Activated effector memory CD4-positive, alpha-beta T cell treated with anti-CD3 and anti-CD28 coated beads, Interleukin-2, amount 50 U/mL, for 16 hours (primary cell): Measurements from ENCODE around the gene FAM3B.
A peak's percentile ranks its signal among the peaks of the same experiment; 100 is the strongest.

ENCODE experiments used
- DNase-seq: peaks from one replicate; pipeline ENCODE4 v3.0.0-alpha.2; 2020

The FAM3B gene

GRCh38 chr21:41369105-41369919, 52.7 kb downstream of the FAM3B start:
- DNase-seq, result peak; percentile 75

DNA sequence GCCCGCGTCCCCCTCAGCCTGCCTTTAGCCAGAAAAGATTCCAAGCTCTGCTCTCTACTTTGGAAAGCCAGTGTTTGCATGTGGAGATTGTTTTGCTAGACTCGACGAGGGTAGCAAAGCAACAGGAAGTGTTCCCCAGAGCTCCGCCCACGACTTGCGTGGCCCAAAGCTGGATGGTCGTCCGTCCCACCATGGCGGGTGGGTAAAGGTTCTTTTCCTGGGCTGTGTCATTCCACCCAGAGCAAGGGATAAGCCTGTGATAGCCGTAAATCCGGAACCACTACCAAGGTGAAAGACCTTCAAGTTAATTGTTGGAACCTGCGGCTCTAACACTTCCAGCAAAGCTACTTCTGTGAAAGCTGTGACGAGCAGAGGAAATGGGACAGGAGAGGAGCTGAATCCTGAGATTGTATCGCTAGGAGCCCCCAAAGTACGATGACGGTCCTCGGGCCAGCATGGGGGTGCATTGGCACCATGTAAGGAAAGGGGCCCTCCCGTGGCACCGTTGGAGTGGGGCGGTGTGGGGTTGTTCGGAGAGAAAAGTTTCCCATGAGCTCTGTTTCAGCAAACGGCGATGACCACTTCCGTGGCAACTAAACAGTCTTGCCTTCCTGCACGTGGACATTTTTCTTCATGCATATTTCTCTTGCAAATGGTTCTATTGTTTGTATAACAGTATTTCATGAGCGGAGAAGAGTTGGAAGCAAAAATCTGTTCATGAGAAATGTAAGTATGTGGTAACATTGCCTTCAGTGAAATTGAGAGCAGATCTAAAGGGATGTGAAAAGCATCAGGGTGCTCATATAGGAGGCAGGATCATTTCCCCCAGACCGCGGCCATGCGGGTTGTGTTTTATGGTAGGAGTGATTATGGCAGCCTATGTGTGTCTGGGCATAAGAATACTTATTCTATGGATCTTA, 53.6 kb downstream of the FAM3B start:
- no peak for DNase-seq

DNA sequence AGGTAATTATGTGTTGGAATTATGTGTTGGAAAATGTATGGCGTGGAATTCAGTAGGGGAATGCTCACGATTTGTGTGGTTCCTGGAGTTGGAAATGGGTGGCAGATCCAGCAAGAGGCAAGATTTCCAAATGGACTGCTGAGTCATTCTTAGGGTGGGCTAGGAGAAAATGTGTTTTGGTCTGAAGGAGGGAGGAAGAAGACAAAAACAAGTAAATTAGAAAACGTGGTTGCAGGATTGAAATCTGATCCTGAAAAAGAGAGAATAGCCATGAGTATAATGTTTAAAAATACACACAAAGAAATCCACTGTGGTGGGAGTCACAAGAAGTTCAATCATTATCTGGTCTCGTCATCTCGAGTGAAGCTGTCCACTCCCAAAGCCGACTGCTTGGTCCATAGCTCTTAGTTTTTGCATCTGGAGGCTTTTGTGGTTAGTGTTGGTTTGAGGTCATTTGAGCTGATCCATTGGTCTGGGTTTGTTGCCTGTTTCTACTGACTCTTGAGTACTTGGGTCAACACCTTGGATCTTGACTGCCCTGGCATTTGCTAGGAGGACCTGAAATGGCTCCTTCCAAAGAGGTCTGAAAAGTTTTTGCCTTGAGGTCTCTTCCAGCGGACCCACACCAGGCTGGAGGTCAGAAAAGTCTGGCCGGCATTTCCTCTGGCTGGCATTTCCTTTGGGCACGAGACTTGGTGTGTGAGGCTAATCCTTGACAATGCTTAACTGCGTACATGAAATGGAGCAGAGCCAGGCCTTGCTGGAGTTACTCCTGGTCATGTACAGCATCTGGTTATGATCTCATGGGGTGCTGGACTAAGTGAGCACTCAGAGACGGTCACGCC, 54.5 kb downstream of the FAM3B start:
- no peak for DNase-seq

DNA sequence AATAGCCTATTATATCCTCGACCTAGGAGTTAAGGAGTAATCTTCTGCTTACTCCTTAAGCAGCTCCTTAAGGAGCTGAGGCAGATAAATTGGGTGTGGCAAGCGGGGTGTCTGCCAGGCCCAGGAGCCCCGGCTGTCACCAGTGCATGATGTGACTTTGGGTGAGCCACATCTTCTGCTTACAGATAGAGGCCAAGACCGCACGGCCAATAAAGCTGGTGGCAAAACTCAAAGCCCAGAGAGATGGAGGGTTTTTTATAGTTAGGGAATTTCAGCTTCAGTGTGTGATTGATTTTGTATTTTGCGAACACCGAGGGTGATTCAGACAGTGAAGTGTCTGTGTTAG, 55.1 kb downstream of the FAM3B start:
- no peak for DNase-seq

DNA sequence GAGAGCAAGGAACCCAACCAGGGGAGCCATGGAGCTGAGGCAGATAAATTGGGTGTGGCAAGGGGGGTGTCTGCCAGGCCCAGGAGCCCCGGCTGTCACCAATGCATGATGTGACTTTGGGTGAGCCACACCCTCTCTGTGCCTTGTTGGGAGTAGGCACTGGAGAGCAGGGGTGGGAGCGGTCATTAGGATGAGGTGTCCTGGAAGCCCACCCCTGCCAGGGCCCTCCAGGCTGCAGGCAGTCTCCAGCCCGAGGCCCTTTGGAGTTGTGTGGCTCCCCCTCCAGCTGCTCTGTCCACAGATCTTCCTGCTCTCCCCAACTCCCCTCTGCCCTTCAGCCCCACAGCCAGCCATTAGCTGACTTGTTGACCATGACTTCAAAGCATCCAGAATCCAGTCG, 56.7 kb downstream of the FAM3B start:
- no peak for DNase-seq

- DNase-seq, result no peak
Measured at GRCh38 chr21:41373763-41374162, 57.2 kb downstream of the FAM3B start.

GRCh38 chr21:41374177-41374712, 57.6 kb downstream of the FAM3B start:
- no peak for DNase-seq

DNA sequence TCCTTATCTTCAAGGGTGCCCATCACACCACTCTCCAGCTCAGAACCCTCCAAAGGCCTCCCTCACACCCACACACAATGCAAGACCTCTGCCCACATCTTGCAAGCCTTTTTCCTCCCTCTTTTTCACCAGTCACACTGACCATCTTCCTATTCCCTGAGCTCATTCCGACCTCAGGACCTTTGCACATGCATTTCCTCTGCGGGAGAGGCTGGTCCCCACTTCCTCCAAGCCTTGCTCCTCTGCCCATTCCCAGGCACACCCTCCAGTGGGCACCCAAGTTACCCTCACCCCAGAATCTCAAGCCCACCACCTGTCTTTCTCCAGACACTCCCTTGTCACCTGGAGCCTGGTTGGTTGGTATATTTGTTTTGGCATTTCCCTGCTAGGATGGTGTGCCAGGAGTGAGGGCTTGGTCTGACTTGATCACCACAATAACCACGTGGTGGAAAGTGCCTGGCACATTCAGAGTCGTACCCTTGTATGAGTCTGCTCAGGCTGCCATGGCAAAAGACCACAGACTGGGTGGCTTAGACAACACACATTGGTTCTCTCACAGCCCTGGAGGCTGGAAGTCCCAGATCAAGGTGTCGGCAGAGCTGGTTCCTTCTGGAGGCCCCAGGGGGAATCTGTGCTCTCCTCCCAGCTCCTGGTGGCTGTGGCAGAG, 58.4 kb downstream of the FAM3B start:
- no peak for DNase-seq

- DNase-seq, result no peak
Measured at GRCh38 chr21:41375875-41376274, 59.3 kb downstream of the FAM3B start.

- DNase-seq, result no peak
Measured at GRCh38 chr21:41377715-41378114, 61.1 kb downstream of the FAM3B start.

DNA sequence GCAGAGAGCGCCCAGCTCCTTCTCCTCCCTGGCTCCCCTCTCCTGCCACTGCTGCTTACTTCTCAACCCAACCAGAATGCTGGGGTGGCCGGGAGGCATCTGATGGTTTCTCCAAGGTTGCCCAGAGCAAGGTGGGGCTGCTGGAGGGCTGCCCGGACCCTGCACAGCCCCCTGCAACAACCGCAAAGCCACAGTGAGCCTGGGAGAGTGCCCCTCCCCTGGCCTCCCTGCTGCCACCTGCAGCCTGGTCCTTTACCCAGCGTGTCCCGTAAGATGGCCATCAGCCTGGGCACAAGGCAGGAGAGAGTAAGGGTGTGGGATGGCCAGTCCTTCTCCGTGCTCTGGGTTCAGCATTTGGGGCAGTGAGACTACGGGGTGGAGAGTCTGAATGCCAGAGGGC, 62.2 kb downstream of the FAM3B start:
- no peak for DNase-seq

DNA sequence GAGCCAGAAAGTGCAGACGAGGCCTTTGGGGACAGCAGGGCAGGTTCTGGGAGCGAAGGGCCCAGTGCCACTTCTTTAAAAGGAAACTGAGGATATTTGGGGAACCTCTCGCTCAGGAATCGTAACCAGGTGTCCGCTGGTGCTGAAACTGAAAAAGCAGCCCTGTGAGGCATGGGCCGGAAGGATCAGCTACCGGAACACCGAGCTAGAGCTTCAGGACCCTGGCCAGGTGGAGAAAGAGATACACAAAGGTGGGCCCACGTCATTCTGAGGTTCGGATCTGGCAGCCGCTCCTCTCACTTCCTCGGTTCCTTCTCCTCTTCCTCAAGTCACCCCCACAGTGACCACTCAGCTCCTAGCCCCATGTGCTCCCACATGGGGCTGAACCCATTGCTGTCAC, 63.3 kb downstream of the FAM3B start:
- DNase-seq, result no peak

GRCh38 chr21:41381731-41382130, 65.1 kb downstream of the FAM3B start:
- DNase-seq, result no peak

- no peak for DNase-seq
Measured at GRCh38 chr21:41387042-41387819, 70.6 kb downstream of the FAM3B start.

- DNase-seq, result no peak
Measured at GRCh38 chr21:41387824-41388223, 71.2 kb downstream of the FAM3B start.

- DNase-seq, result no peak
Measured at GRCh38 chr21:41388259-41388658, 71.7 kb downstream of the FAM3B start.

GRCh38 chr21:41390043-41390639, 73.5 kb downstream of the FAM3B start:
- DNase-seq, result no peak

DNA sequence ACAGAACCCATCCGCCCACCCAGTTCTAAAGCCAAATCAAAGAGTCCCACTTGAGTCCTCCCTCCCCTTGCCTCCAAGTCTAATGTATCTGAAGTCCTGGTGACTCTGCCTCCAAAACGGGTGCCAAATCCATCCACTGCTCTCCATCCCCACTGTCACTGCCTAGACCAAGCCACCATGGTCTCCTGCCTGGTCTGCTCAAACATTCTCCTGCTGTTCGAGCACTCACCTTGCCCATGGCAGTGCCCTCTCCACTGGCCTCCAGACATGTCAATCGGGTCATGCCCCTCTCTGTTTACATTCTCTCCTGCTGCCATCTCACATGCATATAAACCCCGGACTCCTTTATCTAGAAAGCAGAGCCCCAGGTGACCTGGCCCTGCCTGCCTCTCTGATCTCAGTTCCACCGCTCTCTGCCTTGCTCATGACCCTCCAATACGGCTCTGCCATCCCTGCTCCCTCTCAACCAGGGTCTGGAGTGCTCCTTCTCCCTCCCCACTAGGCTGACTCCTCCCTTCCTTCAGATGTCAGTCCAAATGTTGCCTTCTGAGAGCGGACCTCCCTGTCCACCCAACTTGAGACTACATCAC, 77.4 kb downstream of the FAM3B start:
- no peak for DNase-seq

GRCh38 chr21:41396558-41397075, 80.0 kb downstream of the FAM3B start:
- DNase-seq, result no peak

DNA sequence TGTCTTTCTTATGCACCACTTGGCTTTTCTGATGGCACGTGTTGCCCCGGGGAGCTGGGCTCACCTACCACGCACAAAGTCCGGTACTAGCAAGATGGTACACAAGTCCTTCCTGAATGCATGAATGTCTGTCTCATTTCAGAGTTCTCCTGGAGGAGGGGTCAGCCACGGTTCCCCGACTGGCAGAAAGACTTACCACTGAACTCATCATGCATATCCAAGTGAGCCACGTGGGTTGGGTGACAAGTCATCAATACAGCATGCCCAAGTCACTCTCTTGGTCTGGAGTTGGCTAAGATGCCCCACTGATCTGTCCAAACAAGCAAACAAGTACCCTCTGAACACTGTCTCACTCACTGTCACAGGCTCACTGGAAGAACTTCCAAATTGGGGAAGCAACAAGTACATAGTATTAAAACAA, 80.9 kb downstream of the FAM3B start:
- no peak for DNase-seq
